ENCODE data around the gene LARGE1. TPM values are rescaled to one million over a fixed set of nuclear protein-coding genes. Genes with fewer than 3 reads are reported as not detected.

Gene LARGE1
- total and polyA plus RNA-seq, 2 donors (not counting 1 experiment from before 2014, with no cell fraction given): 14.1 to 19.2 TPM

- no peaks in the 10 kb centered on the region for H3K79me2 ChIP-seq (ENCODE audit: control insufficient read depth, insufficient read depth, low read length)
- TF ChIP-seq EZH2 (IDR thresholded peaks at IDR 0.05; ENCODE audit: low read length, missing control alignments): no peak
- no peak for TF ChIP-seq CTCF (conservative IDR thresholded peaks at IDR 0.05 in 1 of 2, IDR thresholded peaks at IDR 0.05 in 1 of 2; ENCODE audit: low read depth in 1 of 2, low read length in 2 of 2)
- no peaks in the 10 kb centered on the region for H4K20me1 ChIP-seq (ENCODE audit: control insufficient read depth, extremely low read depth, insufficient read depth, low read length)
Measured at GRCh38 chr22:33300165-33300564, 620.1 kb downstream of the LARGE1 start.

GRCh38 chr22:33299245-33299956 is 620.9 kb downstream of the LARGE1 start:
- Histone ChIP-seq H3K4me3 (replicated peaks in 1 of 4; ENCODE audit: control extremely low read depth in 1 of 4, insufficient read depth in 1 of 4, low read depth in 3 of 4, low read length in 4 of 4) (no peak overlapping the region), H3K27me3 (ENCODE audit: control insufficient read depth, insufficient read depth, low read length) (no peaks in the 10 kb centered on the region), H3K27ac (ENCODE audit: insufficient read depth, low read length) (no peak overlapping the region), H4K20me1 (ENCODE audit: control insufficient read depth, extremely low read depth, insufficient read depth, low read length) (no peaks in the 10 kb centered on the region), H3K4me2 (ENCODE audit: extremely low read depth, insufficient read depth, low read length) (no peak overlapping the region), H3K79me2 (ENCODE audit: control insufficient read depth, insufficient read depth, low read length) (no peaks in the 10 kb centered on the region), H3K9ac (ENCODE audit: insufficient read depth, low read length) (no peak overlapping the region), H3K9me3 (ENCODE audit: control insufficient read depth, insufficient read depth, low read depth, low read length) (no peaks in the 10 kb centered on the region), H2AFZ (ENCODE audit: low read length) (no peak overlapping the region), H3K36me3 (ENCODE audit: control insufficient read depth, insufficient read depth, low read length) (no peaks in the 10 kb centered on the region), H3K4me1 (ENCODE audit: control insufficient read depth, extremely low read depth, insufficient read depth, low read length) (no peaks in the 10 kb centered on the region)
- TF ChIP-seq EZH2 (IDR thresholded peaks at IDR 0.05; ENCODE audit: low read length, missing control alignments): no peak
- TF ChIP-seq CTCF (conservative IDR thresholded peaks at IDR 0.05 in 1 of 2, IDR thresholded peaks at IDR 0.05 in 1 of 2; ENCODE audit: low read depth in 1 of 2, low read length in 2 of 2): no peak
- DNase-seq (ENCODE audit: low read depth in 2 of 2): no peak

More at GRCh38 chr22:33300165-33300564, 620.1 kb downstream of the LARGE1 start:
- Histone ChIP-seq H3K27ac (ENCODE audit: insufficient read depth, low read length) (no peak overlapping the region), H3K36me3 (ENCODE audit: control insufficient read depth, insufficient read depth, low read length) (no peaks in the 10 kb centered on the region), H2AFZ (ENCODE audit: low read length) (no peak overlapping the region), H3K4me3 (replicated peaks in 1 of 4; ENCODE audit: control extremely low read depth in 1 of 4, insufficient read depth in 1 of 4, low read depth in 3 of 4, low read length in 4 of 4) (no peak overlapping the region), H3K4me1 (ENCODE audit: control insufficient read depth, extremely low read depth, insufficient read depth, low read length) (no peaks in the 10 kb centered on the region), H3K9ac (ENCODE audit: insufficient read depth, low read length) (no peak overlapping the region), H3K27me3 (ENCODE audit: control insufficient read depth, insufficient read depth, low read length) (no peaks in the 10 kb centered on the region), H3K4me2 (ENCODE audit: extremely low read depth, insufficient read depth, low read length) (no peak overlapping the region), H3K9me3 (ENCODE audit: control insufficient read depth, insufficient read depth, low read depth, low read length) (no peaks in the 10 kb centered on the region)
- DNase-seq (ENCODE audit: low read depth in 2 of 2): no peak

DNA sequence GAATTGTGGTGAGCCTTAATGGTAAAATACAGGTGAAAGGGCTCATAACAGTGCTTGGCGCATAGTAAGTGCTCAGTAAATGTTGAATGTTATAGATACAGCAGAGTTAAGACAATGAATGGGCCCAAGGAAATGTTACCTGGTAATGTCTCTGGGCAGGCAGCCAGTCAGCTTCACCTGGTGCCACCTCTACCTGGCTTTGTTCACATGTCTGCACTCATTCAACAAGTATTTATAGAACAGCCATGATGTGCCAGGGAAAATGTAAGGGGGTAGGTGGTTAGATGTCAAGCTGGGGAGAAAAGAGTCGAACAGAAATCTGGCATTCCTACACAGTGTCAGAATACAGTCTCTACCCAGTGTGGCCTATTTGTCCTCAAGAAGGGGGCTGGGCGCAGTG is 623.3 kb downstream of the LARGE1 start:
- DNase-seq (ENCODE audit: low read depth in 2 of 2): no peak
- H3K9ac ChIP-seq (ENCODE audit: insufficient read depth, low read length): no peak overlapping the region
- H4K20me1 ChIP-seq (ENCODE audit: control insufficient read depth, extremely low read depth, insufficient read depth, low read length): no peaks in the 10 kb centered on the region
- no peaks in the 10 kb centered on the region for H3K4me1 ChIP-seq (ENCODE audit: control insufficient read depth, extremely low read depth, insufficient read depth, low read length)
- H2AFZ ChIP-seq (ENCODE audit: low read length): no peak overlapping the region
- H3K36me3 ChIP-seq (ENCODE audit: control insufficient read depth, insufficient read depth, low read length): no peaks in the 10 kb centered on the region
- H3K4me2 ChIP-seq (ENCODE audit: extremely low read depth, insufficient read depth, low read length): no peak overlapping the region
- no peaks in the 10 kb centered on the region for H3K27me3 ChIP-seq (ENCODE audit: control insufficient read depth, insufficient read depth, low read length)
- H3K4me3 ChIP-seq (replicated peaks in 1 of 4; ENCODE audit: control extremely low read depth in 1 of 4, insufficient read depth in 1 of 4, low read depth in 3 of 4, low read length in 4 of 4): no peak overlapping the region
- no peak for TF ChIP-seq EZH2 (IDR thresholded peaks at IDR 0.05; ENCODE audit: low read length, missing control alignments)
- no peak for TF ChIP-seq CTCF (conservative IDR thresholded peaks at IDR 0.05 in 1 of 2, IDR thresholded peaks at IDR 0.05 in 1 of 2; ENCODE audit: low read depth in 1 of 2, low read length in 2 of 2)
- no peaks in the 10 kb centered on the region for H3K9me3 ChIP-seq (ENCODE audit: control insufficient read depth, insufficient read depth, low read depth, low read length)
- H3K27ac ChIP-seq (ENCODE audit: insufficient read depth, low read length): no peak overlapping the region
- no peaks in the 10 kb centered on the region for H3K79me2 ChIP-seq (ENCODE audit: control insufficient read depth, insufficient read depth, low read length)

Measured in fibroblast of lung (primary cell).